ENCODE results near the gene GSK3B.

DNA sequence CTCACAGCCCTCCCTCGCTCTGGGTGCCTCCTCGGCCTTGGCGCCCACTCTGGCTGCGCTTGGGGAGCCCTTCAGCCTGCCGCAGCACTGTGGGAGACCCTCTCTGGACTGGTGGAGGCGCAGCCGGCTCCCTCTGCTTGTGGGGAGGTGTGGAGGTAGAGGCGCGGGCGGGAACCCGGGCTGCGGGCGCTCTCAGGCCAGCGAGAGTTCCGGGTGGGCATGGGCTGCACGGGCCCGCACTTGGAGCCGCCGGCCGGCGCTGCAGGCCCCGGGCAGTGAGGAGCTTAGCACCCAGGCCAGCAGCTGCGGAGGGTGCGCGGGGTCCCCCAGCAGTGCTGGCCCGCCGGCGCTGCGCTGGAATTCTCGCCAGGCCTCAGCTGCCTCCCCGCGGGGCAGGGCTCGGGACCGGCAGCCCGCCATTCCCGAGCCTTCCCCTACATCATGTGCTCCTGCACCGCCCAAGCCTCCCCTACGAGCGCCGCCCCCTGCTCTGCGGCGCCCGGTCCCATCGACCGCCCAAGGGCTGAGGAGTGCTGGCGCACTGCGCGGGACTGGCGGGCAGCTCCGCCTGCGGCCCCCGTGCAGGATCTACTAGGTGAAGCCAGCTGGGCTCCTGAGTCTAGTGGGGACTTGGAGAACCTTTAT, 46.0 kb upstream of the GSK3B start:
- TF ChIP-seq, protein P1, sequence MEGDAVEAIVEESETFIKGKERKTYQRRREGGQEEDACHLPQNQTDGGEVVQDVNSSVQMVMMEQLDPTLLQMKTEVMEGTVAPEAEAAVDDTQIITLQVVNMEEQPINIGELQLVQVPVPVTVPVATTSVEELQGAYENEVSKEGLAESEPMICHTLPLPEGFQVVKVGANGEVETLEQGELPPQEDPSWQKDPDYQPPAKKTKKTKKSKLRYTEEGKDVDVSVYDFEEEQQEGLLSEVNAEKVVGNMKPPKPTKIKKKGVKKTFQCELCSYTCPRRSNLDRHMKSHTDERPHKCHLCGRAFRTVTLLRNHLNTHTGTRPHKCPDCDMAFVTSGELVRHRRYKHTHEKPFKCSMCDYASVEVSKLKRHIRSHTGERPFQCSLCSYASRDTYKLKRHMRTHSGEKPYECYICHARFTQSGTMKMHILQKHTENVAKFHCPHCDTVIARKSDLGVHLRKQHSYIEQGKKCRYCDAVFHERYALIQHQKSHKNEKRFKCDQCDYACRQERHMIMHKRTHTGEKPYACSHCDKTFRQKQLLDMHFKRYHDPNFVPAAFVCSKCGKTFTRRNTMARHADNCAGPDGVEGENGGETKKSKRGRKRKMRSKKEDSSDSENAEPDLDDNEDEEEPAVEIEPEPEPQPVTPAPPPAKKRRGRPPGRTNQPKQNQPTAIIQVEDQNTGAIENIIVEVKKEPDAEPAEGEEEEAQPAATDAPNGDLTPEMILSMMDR (IDR thresholded peaks at IDR 0.05), result no peak
- no peak for TF ChIP-seq POLR2A (IDR thresholded peaks at IDR 0.05)
- TF ChIP-seq POLR2AphosphoS5 (IDR thresholded peaks at IDR 0.05), result no peak

Data from upper lobe of left lung (tissue), 4 donors.